ENCODE data around the gene MTMR1.

The MTMR1 gene

DNA sequence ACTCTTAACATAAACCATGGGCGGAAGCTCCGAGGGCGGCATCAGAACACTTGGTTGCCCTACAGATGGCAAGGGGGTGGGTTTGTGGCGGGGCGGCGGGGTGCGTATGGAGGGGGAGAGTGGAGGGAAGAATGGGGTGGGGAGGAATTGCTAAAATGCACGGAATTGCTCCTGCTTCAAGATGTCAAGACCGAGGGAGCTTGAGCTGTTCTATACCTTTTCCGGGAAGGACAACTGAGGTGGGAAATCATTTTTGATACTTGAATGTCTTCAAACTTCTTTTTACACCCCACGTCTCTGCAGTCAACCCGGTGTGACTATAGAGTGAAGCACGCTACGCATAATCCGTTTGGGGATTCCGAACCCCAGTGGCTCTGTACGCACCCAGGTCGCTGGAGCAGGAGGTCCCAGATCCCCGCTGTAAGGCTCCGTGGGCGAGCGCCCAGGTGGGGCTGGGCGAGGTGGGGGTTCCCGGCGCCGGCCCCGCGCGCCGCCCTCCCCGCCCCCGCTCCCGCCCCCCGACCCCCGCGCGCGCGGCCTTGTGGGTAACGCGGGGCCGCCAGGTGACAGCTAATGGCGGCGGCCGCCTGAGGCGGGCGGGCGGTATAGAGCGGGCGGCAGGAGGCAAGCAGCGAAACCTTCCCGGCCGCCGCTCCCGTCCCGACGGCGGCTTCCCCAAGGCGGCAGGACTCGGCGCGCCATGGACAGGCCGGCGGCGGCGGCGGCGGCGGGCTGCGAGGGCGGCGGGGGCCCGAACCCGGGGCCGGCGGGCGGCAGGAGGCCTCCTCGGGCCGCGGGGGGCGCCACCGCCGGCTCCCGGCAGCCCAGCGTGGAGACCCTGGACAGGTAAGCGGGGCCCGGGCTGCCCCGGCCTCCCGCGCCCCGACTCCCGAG, at the start of gene MTMR1:
TSS of gene MTMR1 (plus strand) at position 566 of the 894 bp plus-strand sequence. CDS start at position 701, 135 bp downstream.
- H3K4me1 ChIP-seq (ENCODE audit: low read length), result peaks cover 23% of the 10 kb centered on the region
- TF ChIP-seq EZH2 (optimal IDR thresholded peaks at IDR 0.05; ENCODE audit: low read depth, low read length) (no peak), EZH2phosphoT487 (IDR thresholded peaks at IDR 0.05; ENCODE audit: low read length) (no peak)
- TF ChIP-seq, protein P1, sequence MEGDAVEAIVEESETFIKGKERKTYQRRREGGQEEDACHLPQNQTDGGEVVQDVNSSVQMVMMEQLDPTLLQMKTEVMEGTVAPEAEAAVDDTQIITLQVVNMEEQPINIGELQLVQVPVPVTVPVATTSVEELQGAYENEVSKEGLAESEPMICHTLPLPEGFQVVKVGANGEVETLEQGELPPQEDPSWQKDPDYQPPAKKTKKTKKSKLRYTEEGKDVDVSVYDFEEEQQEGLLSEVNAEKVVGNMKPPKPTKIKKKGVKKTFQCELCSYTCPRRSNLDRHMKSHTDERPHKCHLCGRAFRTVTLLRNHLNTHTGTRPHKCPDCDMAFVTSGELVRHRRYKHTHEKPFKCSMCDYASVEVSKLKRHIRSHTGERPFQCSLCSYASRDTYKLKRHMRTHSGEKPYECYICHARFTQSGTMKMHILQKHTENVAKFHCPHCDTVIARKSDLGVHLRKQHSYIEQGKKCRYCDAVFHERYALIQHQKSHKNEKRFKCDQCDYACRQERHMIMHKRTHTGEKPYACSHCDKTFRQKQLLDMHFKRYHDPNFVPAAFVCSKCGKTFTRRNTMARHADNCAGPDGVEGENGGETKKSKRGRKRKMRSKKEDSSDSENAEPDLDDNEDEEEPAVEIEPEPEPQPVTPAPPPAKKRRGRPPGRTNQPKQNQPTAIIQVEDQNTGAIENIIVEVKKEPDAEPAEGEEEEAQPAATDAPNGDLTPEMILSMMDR (IDR thresholded peaks at IDR 0.05; ENCODE audit: low read length), result no peak

DNA sequence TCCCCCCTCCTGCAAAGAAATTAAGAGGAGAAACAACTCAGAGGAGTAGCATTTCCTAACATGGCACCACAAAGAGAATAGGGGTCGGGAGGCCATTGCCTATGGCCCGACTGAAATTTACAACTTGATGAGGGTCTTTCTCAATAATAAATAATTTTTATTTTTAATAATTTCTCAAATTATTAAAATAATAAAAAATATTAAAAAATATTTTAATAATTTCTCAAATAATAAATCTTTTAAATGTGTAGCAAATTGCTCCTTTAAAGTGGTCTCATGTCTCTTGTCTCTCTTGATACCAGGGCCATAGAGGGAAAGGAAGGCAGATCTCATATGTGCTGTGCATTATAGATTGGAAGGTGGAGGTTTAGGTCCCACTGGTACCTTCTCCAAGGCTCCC, 49.2 kb upstream of the MTMR1 start:
- Histone ChIP-seq H3K4me3 (ENCODE audit: low read length) (no peak overlapping the region), H3K4me1 (ENCODE audit: low read length) (no peaks in the 10 kb centered on the region), H3K4me2 (ENCODE audit: low read depth, low read length) (no peak overlapping the region), H3K9me2 (replicated peaks; ENCODE audit: insufficient read depth, low read length) (no peaks in the 10 kb centered on the region), H3K79me2 (ENCODE audit: low read length) (no peaks in the 10 kb centered on the region), H3K27me3 (replicated peaks; ENCODE audit: insufficient read depth, low read length) (no peaks in the 10 kb centered on the region), H3K36me3 (replicated peaks; ENCODE audit: insufficient read depth, low read length) (no peaks in the 10 kb centered on the region), H4K20me1 (ENCODE audit: insufficient read depth, low read length) (no peaks in the 10 kb centered on the region), H3K9me3 (replicated peaks; ENCODE audit: insufficient read depth, low read length) (no peaks in the 10 kb centered on the region), H3F3A (ENCODE audit: insufficient read depth, low read length) (no peaks in the 10 kb centered on the region), H2AFZ (ENCODE audit: low read length) (no peak overlapping the region), H3K27ac (ENCODE audit: low read length) (no peak overlapping the region), H3K9ac (ENCODE audit: low read length) (no peak overlapping the region)
- TF ChIP-seq EZH2phosphoT487 (IDR thresholded peaks at IDR 0.05; ENCODE audit: low read length) (no peak), EZH2 (optimal IDR thresholded peaks at IDR 0.05; ENCODE audit: low read depth, low read length) (no peak)
- TF ChIP-seq, protein P1 (IDR thresholded peaks at IDR 0.05; ENCODE audit: low read length), result no peak
- DNase-seq, result no peak

More for the DNA sequence above, at the start of gene MTMR1:
- H3K9me2 ChIP-seq (replicated peaks; ENCODE audit: insufficient read depth, low read length), result no peaks in the 10 kb centered on the region
- H3K9ac ChIP-seq (ENCODE audit: low read length), result peak within 1 kb of the TSS; percentile 59; the same call in 1 of the 2 replicates
- H3K4me2 ChIP-seq (ENCODE audit: low read depth, low read length), result peak within 1 kb of the TSS; percentile 69
- no peaks in the 10 kb centered on the region for H3K36me3 ChIP-seq (replicated peaks; ENCODE audit: insufficient read depth, low read length)
- H3K4me3 ChIP-seq (ENCODE audit: low read length), result peak within 1 kb of the TSS; percentile 63
- peaks cover 5% of the 10 kb centered on the region for H3F3A ChIP-seq (ENCODE audit: insufficient read depth, low read length)
- DNase-seq, result peak; percentile 25
- no peaks in the 10 kb centered on the region for H3K27me3 ChIP-seq (replicated peaks; ENCODE audit: insufficient read depth, low read length)
- H3K79me2 ChIP-seq (ENCODE audit: low read length), result peaks cover 39% of the 10 kb centered on the region
- H3K27ac ChIP-seq (ENCODE audit: low read length), result peak within 1 kb of the TSS; percentile 63; the same call in 1 of the 2 replicates
- H4K20me1 ChIP-seq (ENCODE audit: insufficient read depth, low read length), result no peaks in the 10 kb centered on the region
- H3K9me3 ChIP-seq (replicated peaks; ENCODE audit: insufficient read depth, low read length), result no peaks in the 10 kb centered on the region
- peak within 1 kb of the TSS; percentile 65 for H2AFZ ChIP-seq (ENCODE audit: low read length)

DNA sequence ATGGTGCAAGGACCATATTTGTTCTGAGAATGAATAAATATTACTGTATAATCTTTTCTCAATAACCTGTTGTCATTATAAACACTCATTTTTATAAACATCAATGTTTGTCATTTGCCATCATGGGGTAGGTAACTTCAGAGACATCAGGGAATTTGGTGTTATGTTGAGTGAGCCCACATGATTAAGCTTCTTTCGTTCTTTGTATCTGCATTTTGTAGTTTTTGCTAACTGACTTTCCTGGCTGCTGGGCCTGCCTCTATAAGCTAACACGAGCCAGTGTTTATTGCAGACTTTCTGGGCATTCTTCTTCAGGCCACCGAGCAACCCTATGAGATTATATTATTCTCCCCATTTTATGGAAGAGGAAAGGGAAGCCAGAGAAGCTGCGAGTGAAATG, 48.8 kb upstream of the MTMR1 start:
- no peak overlapping the region for H3K9ac ChIP-seq (ENCODE audit: low read length)
- H3K4me2 ChIP-seq (ENCODE audit: low read depth, low read length), result no peak overlapping the region
- no peak for DNase-seq
- no peaks in the 10 kb centered on the region for H3F3A ChIP-seq (ENCODE audit: insufficient read depth, low read length)
- H3K4me1 ChIP-seq (ENCODE audit: low read length), result no peaks in the 10 kb centered on the region
- TF ChIP-seq EZH2 (optimal IDR thresholded peaks at IDR 0.05; ENCODE audit: low read depth, low read length) (no peak), EZH2phosphoT487 (IDR thresholded peaks at IDR 0.05; ENCODE audit: low read length) (no peak)
- TF ChIP-seq, protein P1 (IDR thresholded peaks at IDR 0.05; ENCODE audit: low read length), result no peak
- H3K27me3 ChIP-seq (replicated peaks; ENCODE audit: insufficient read depth, low read length), result no peaks in the 10 kb centered on the region
- no peaks in the 10 kb centered on the region for H3K36me3 ChIP-seq (replicated peaks; ENCODE audit: insufficient read depth, low read length)
- H2AFZ ChIP-seq (ENCODE audit: low read length), result no peak overlapping the region
- H3K4me3 ChIP-seq (ENCODE audit: low read length), result no peak overlapping the region
- H3K9me3 ChIP-seq (replicated peaks; ENCODE audit: insufficient read depth, low read length), result no peaks in the 10 kb centered on the region
- H3K9me2 ChIP-seq (replicated peaks; ENCODE audit: insufficient read depth, low read length), result no peaks in the 10 kb centered on the region
- H4K20me1 ChIP-seq (ENCODE audit: insufficient read depth, low read length), result no peaks in the 10 kb centered on the region
- no peak overlapping the region for H3K27ac ChIP-seq (ENCODE audit: low read length)
- no peaks in the 10 kb centered on the region for H3K79me2 ChIP-seq (ENCODE audit: low read length)
